Progenitor cell of endocrine pancreas (in vitro differentiated cells): ENCODE measurements around the gene OXLD1. TPM values are rescaled to one million over a fixed set of nuclear protein-coding genes. Genes with fewer than 3 reads are reported as not detected.

Experiments
- DNase-seq: peaks from one replicate; pipeline ENCODE4 v3.0.0; 2021; ENCODE audit warnings: low spot score; ENCODE audit not compliant: unreplicated experiment
- H3K27ac Mint-ChIP-seq: 2 replicates; pipeline ENCODE4 v1.8.0; 2021; ENCODE audit warnings: mild to moderate bottlenecking, moderate library complexity, mixed read lengths
- H3K27me3 Mint-ChIP-seq: 2 replicates; pipeline ENCODE4 v1.8.0; 2021; ENCODE audit warnings: mixed read lengths
- H3K36me3 Mint-ChIP-seq: 2 replicates; pipeline ENCODE4 v1.8.0; 2022; ENCODE audit warnings: mixed read lengths; ENCODE audit not compliant: insufficient read depth
- H3K4me1 Mint-ChIP-seq: 2 replicates; pipeline ENCODE4 v1.8.0; 2021; ENCODE audit warnings: low read depth, mixed read lengths
- H3K4me3 Mint-ChIP-seq: 2 replicates; pipeline ENCODE4 v1.8.0; 2021; ENCODE audit warnings: low read depth, mild to moderate bottlenecking, moderate library complexity, mixed read lengths
- H3K9me3 Mint-ChIP-seq: 2 replicates; pipeline ENCODE4 v1.8.0; 2021; ENCODE audit warnings: low read depth, mixed read lengths
- CTCF ChIP-seq: fragments of 200-600 bp; sonication (generic); IDR thresholded peaks from one replicate; pipeline ENCODE4 v1.5.0; 2021; ENCODE audit warnings: antibody characterized with exemption, mild to moderate bottlenecking; ENCODE audit not compliant: unreplicated experiment
- total RNA-seq: library from RNA; stranded (reverse); gene quantifications from 2 replicates; pipeline ENCODE4 v1.2.1, GENCODE V29; 2021

The OXLD1 gene
- total RNA-seq, 1 donor from 2014 or later: 18.6 TPM

DNA sequence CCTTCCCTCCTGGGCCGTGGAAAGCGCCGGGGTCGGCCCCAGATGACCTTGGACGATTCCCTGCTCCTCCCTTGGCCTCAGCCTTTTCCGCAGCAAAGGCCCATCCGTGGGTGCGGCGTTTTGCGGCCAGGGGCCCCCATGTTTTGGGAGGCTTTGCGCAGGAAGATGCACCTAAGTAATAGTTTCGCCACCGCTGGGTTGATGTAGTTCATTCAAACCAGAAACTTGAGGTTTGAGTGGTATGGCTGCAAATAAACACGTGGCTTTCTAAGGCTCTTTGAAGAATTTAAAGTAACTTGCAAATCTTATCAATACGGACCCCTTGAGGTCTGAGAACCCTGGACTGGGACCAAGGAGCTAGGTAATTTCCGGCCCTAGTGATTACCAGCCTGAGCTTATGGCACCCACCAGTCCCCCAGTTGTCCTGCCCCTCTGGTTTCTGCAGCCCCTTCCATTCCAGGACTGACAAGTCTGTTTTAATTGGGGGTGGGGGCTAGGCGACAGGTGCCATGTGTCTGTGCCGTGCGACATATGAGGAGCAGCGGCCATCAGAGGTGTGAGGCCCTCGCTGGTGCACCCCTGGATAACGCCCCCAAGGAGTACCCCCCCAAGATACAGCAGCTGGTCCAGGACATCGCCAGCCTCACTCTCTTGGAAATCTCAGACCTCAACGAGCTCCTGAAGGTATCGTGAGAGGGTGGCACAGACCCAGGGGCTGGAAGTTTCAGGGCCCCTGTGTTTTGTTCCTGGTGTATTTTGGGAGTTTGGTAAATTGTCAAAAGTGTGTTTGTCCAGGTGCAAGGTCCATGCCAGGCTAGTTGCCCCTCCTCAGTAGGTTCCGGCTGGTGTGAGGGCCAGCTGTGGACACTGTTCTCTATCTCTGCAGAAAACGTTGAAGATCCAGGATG lies 37.6 kb upstream of the OXLD1 start:
- DNase-seq: no peak
- Mint-ChIP-seq H3K27ac (peak overlapping the region; percentile 52), H3K36me3 (peaks cover 11% of the 10 kb centered on the region), H3K4me3 (peak overlapping the region; percentile 93), H3K27me3 (no peaks in the 10 kb centered on the region), H3K4me1 (peaks cover 9% of the 10 kb centered on the region), H3K9me3 (no peaks in the 10 kb centered on the region)
- TF ChIP-seq CTCF: no peak

DNA sequence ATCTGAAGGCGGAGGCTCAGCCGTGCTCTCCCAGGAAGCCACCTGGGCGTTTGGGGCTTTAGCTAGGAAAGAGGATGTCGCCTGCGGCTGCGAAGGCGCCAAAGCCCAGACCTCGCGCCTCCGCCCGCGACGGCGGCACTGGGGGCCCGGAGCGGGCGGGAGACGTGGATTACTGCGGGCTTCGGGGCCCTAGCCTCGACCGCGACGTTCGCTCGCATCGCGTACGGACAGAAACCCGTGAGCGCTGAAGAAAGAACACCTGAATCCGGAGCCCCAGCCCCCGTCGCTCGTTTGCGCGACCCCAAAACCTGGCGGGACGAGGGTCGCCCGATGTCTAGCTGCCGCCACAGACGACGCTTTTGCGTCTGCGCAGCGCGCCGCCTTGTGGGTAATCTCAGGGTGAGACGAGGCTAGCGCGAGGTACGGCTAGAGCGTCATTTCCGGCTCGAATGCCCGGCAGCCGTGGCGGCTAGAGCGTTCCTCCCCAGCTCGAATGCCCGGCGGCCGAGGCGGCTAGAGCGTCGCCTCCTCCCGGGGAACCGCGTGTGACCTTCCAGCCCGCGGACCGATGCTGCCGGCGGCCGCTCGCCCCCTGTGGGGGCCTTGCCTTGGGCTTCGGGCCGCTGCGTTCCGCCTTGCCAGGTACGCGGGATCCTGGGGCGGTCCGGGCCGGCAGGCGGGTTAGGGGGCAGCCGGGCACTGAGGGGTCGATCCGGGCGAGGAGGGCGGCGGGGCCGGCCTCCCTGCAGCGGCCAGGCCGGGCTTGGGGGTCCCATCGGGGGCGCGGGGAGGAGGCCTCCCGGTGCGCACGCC lies 36.7 kb upstream of the OXLD1 start, which contains the start of gene MRPL12:
Gene MRPL12 (plus strand): TSS at position 434 of the 813 bp plus-strand sequence. CDS start 135 bp downstream, at position 569.
- peak within 1 kb of the TSS; percentile 98 for H3K27ac Mint-ChIP-seq
- no peaks in the 10 kb centered on the region for H3K27me3 Mint-ChIP-seq
- DNase-seq: peak; percentile 82
- H3K36me3 Mint-ChIP-seq: peaks cover 15% of the 10 kb centered on the region
- H3K4me3 Mint-ChIP-seq: peak within 1 kb of the TSS; percentile 93
- TF ChIP-seq CTCF: peak; percentile 32
- no peaks in the 10 kb centered on the region for H3K9me3 Mint-ChIP-seq
- peaks cover 9% of the 10 kb centered on the region for H3K4me1 Mint-ChIP-seq

GRCh38 chr17:81701288-81702071 lies 35.1 kb upstream of the OXLD1 start:
- Mint-ChIP-seq H3K4me3 (peak overlapping the region; percentile 93), H3K27me3 (no peaks in the 10 kb centered on the region), H3K9me3 (no peaks in the 10 kb centered on the region), H3K4me1 (peaks cover 9% of the 10 kb centered on the region), H3K36me3 (peaks cover 19% of the 10 kb centered on the region), H3K27ac (no peak overlapping the region)
- no peak for DNase-seq
- TF ChIP-seq CTCF: no peak

- H3K27ac Mint-ChIP-seq: no peak overlapping the region
- H3K4me3 Mint-ChIP-seq: peak overlapping the region; percentile 21
- H3K4me1 Mint-ChIP-seq: peaks cover 9% of the 10 kb centered on the region
- no peak for DNase-seq
- peaks cover 17% of the 10 kb centered on the region for H3K36me3 Mint-ChIP-seq
- no peak for TF ChIP-seq CTCF
- no peaks in the 10 kb centered on the region for H3K27me3 Mint-ChIP-seq
- no peaks in the 10 kb centered on the region for H3K9me3 Mint-ChIP-seq
These were observed 34.2 kb upstream of the OXLD1 start for GRCh38 chr17:81700353-81701287.
